Lung (tissue), 12 donors: ENCODE measurements around the gene SHC1. TPM values are rescaled to one million over a fixed set of nuclear protein-coding genes. Genes with fewer than 3 reads are reported as not detected.

Experiments used
- ATAC-seq: fragments of 200-7000 bp; cut with Tn5 transposase; one replicate; pipeline ENCODE4 v1.9.1; 2020; ENCODE audit warnings: moderate number of reproducible peaks; ENCODE audit not compliant: insufficient read depth, low FRiP score
- DNase-seq, 3 donors: peaks; one replicate each; pipeline ENCODE4 v3.0.0-alpha.2; 2013 to 2017
- H3K27ac ChIP-seq, 2 donors: one replicate each; pipeline ENCODE4 v1.5.1; 2013; ENCODE audit warnings: mild to moderate bottlenecking in 2 of 2, moderate library complexity in 2 of 2, control low read depth in 1 of 2, inconsistent platforms in 1 of 2, low read depth in 1 of 2, low read length in 1 of 2
- H3K27me3 ChIP-seq, 3 donors: one replicate each; pipeline ENCODE4 v1.5.1; 2013; ENCODE audit warnings: low read length in 2 of 3; ENCODE audit not compliant: control insufficient read depth in 3 of 3, insufficient read depth in 3 of 3
- H3K36me3 ChIP-seq, 4 donors: one replicate each; pipeline ENCODE4 v1.5.1; 2013; ENCODE audit warnings: low read length in 4 of 4, mild to moderate bottlenecking in 1 of 4, moderate library complexity in 1 of 4; ENCODE audit not compliant: control insufficient read depth in 4 of 4, insufficient read depth in 4 of 4
- H3K4me1 ChIP-seq, 5 donors: one replicate each; pipeline ENCODE4 v1.5.1; 2013; ENCODE audit warnings: low read length in 5 of 5, mild to moderate bottlenecking in 2 of 5, moderate library complexity in 1 of 5; ENCODE audit not compliant: control insufficient read depth in 5 of 5, insufficient read depth in 5 of 5
- H3K4me3 ChIP-seq: one replicate; pipeline ENCODE4 v1.5.1; 2013; ENCODE audit warnings: mild to moderate bottlenecking, control low read depth, moderate library complexity
- H3K9ac ChIP-seq, 2 donors: one replicate each; pipeline ENCODE4 v1.5.1; 2013; ENCODE audit warnings: low read length in 2 of 2, control low read depth in 1 of 2; ENCODE audit not compliant: insufficient read depth in 1 of 2
- H3K9me3 ChIP-seq, 4 donors: one replicate each; pipeline ENCODE4 v1.5.1; 2013; ENCODE audit warnings: low read length in 3 of 4, mild to moderate bottlenecking in 1 of 4, moderate library complexity in 1 of 4; ENCODE audit not compliant: control insufficient read depth in 4 of 4, insufficient read depth in 3 of 4
- CTCF ChIP-seq: IDR thresholded peaks from 2 replicates; pipeline ENCODE4 v1.5.1; 2012; ENCODE audit warnings: mild to moderate bottlenecking; ENCODE audit errors: control extremely low read depth, extremely low read depth
- WGBS, 2 donors: extraction: QIAGEN DNeasy Blood & Tissue Kit; methylation state at CpG; one replicate each; pipeline ENCODE4 v1.1.7; 2013; 5-methylcytosine and 5-hydroxymethylcytosine counted together
- polyA plus RNA-seq, 2 donors: library from polyadenylated mRNA; stranded (reverse); fragments of 200-250 nt; gene quantifications; one replicate each; pipeline ENCODE4 v1.2.1, GENCODE V29; 2013
- total RNA-seq, 2 donors: library from RNA; depleted of rRNA in 1 of 2; stranded (reverse); fragments of >200 nt in 1 of 2; gene quantifications; one replicate each; pipeline ENCODE4 v1.2.1, GENCODE V29; 2014 to 2021
- donor health status: control.
- donor health status: control.
- donor health status: Bipolar disorder and iron deficiency.
- donor health status: healthy.
- donor health status: DM: yes; HTN: yes; CAD: no.

The SHC1 gene
- total and polyA plus RNA-seq, 4 donors = 67.6 to 136 (median 93.8) TPM

- H3K4me1 ChIP-seq = peaks cover 7 to 27% (median 19%) of the 10 kb centered on the region in 5 donors
- H3K9ac ChIP-seq = no peak overlapping the region
- no peaks in the 10 kb centered on the region for H3K9me3 ChIP-seq
- peaks cover 0 to 20% (median 6%) of the 10 kb centered on the region in 4 donors for H3K36me3 ChIP-seq
- 84 to 85% methylated on average over 6 of the region's 6 CpGs for WGBS, 2 donors
- DNase-seq = no peak
- H3K27ac ChIP-seq = no peak overlapping the region
- H3K27me3 ChIP-seq = no peaks in the 10 kb centered on the region
- no peak overlapping the region for H3K4me3 ChIP-seq
- no peak for TF ChIP-seq CTCF
- no peak for ATAC-seq
These were observed 17.9 kb downstream of the SHC1 start for GRCh38 chr1:154952664-154953063.

- WGBS, 2 donors = 46 to 67% methylated on average over 15 of the region's 15 CpGs
- H3K4me1 ChIP-seq = peaks cover 7 to 24% (median 19%) of the 10 kb centered on the region in 5 donors
- no peaks in the 10 kb centered on the region for H3K9me3 ChIP-seq
- peaks cover 0 to 25% (median 9%) of the 10 kb centered on the region in 4 donors for H3K36me3 ChIP-seq
- DNase-seq = no peak
- ATAC-seq = no peak
- no peak overlapping the region for H3K4me3 ChIP-seq
- no peak overlapping the region for H3K9ac ChIP-seq
- no peak overlapping the region for H3K27ac ChIP-seq
- no peaks in the 10 kb centered on the region for H3K27me3 ChIP-seq
- TF ChIP-seq CTCF = no peak
These were observed 18.5 kb downstream of the SHC1 start for GRCh38 chr1:154951901-154952657.

DNA sequence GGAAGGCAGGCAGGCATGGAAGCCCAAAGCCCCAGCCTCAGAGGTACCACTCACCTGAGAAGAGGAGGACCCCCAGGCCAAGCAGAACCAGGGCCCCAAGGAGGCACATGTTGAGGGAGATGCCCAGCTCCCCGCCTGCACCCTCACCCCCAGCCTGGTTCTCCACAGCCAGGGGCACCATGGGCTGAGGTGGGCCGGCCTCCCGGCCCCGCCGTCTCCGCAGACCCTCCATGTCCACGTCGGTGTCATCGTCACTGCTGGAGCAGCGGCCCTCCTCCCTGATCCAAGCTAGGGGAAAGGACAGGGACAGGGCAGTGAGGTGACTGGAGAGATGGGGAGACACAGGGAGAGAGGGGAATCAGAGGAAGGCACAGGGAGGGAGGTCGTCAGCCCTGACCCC, 22.5 kb downstream of the SHC1 start:
- Histone ChIP-seq H3K27ac (no peak overlapping the region), H3K4me3 (no peak overlapping the region), H3K4me1 (peaks cover 0 to 15% (median 2%) of the 10 kb centered on the region in 5 donors), H3K9ac (no peak overlapping the region), H3K9me3 (no peaks in the 10 kb centered on the region), H3K27me3 (no peaks in the 10 kb centered on the region), H3K36me3 (peaks cover 0 to 41% (median 13%) of the 10 kb centered on the region in 4 donors)
- no peak for TF ChIP-seq CTCF
- DNase-seq (no peak), ATAC-seq (no peak)
- whole genome bisulfite sequencing, 2 donors = 96 to 98% methylated on average over 11 of the region's 11 CpGs
